ENCODE measurements around the gene PEX5L.

DNA sequence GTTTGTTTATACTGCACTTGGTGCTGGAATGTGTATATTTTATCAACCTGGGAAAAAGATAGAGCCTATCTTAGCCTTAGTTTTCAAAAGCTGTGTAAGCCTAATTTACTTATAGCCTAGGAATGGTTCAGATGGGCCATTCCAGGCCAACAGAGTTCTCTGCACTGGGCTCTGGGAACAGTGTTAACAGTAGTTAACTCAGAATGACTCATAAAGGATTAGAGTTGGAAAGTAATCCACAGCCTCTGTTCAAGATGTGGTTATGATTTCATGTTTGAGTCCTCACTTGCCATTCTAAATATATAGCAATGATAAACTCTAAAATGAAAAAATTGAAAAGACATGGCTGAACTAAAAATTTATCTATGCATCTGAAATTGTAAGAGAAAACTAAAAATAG lies 22.6 kb upstream of the PEX5L start:
- no peak for TF ChIP-seq POLR2A (IDR thresholded peaks at IDR 0.05)
- TF ChIP-seq, protein P1, sequence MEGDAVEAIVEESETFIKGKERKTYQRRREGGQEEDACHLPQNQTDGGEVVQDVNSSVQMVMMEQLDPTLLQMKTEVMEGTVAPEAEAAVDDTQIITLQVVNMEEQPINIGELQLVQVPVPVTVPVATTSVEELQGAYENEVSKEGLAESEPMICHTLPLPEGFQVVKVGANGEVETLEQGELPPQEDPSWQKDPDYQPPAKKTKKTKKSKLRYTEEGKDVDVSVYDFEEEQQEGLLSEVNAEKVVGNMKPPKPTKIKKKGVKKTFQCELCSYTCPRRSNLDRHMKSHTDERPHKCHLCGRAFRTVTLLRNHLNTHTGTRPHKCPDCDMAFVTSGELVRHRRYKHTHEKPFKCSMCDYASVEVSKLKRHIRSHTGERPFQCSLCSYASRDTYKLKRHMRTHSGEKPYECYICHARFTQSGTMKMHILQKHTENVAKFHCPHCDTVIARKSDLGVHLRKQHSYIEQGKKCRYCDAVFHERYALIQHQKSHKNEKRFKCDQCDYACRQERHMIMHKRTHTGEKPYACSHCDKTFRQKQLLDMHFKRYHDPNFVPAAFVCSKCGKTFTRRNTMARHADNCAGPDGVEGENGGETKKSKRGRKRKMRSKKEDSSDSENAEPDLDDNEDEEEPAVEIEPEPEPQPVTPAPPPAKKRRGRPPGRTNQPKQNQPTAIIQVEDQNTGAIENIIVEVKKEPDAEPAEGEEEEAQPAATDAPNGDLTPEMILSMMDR (IDR thresholded peaks at IDR 0.05) = no peak
